ENCODE measurements around the gene TLN1. TPM values are rescaled to one million over a fixed set of nuclear protein-coding genes. Genes with fewer than 3 reads are reported as not detected.

The TLN1 gene
- polyA plus RNA-seq, 2 of the 4 experiments (the other 2 are of a cell fraction): 65.5 to 108 TPM

- TF ChIP-seq FOXS1 (CRISPR knock-in tag; IDR thresholded peaks at IDR 0.05) (no peak), POLR2A (IDR thresholded peaks at IDR 0.05; ENCODE audit: low read length) (no peak)
Measured at GRCh38 chr9:35649431-35650340, 82.3 kb downstream of the TLN1 start (continued).

Small RNAs within 50 kb of the gene (small RNA-seq; reads per million reads assigned to genes)
- gene MIR6853: 0 to 2.1 (median 0) reads per million in 6 experiments
- 0 reads per million in 6 experiments for gene RMRP
- 0 reads per million in 6 experiments for gene RN7SL22P

Other genes with a start within 250 kb of the TLN1 start
- 15.9 and 16.8 TPM in 2 replicates for gene RUSC2, start 242.1 kb downstream of the TLN1 start, polyA plus RNA-seq (2011; rRNA removed)
- gene RUSC2, start 242.1 kb downstream of the TLN1 start, polyA plus RNA-seq (2017; fragmentation: RNase III; extraction: RNeasy Plus Mini Kit Qiagen cat#74134 plus additional on column Dnase treatment): 21.0 to 21.6 TPM (median 21.2 TPM) in 3 replicates
- 16.5 and 17.4 TPM in 2 replicates for gene TESK1, start 126.9 kb downstream of the TLN1 start, polyA plus RNA-seq (2011; rRNA removed)
- 29.9 to 33.0 TPM (median 30.6 TPM) in 3 replicates for gene TESK1, start 126.9 kb downstream of the TLN1 start, polyA plus RNA-seq (2017; fragmentation: RNase III; extraction: RNeasy Plus Mini Kit Qiagen cat#74134 plus additional on column Dnase treatment)
- gene CD72, start 113.8 kb downstream of the TLN1 start, polyA plus RNA-seq (2011; rRNA removed): 0.87 and 1.2 TPM in 2 replicates
- 0.10 to 0.55 TPM (median 0.44 TPM) in 3 replicates for gene CD72, start 113.8 kb downstream of the TLN1 start, polyA plus RNA-seq (2017; fragmentation: RNase III; extraction: RNeasy Plus Mini Kit Qiagen cat#74134 plus additional on column Dnase treatment)
- not detected in 2 replicates for gene SIT1, start 81.3 kb downstream of the TLN1 start, polyA plus RNA-seq (2011; rRNA removed)
- not detected in 3 replicates for gene SIT1, start 81.3 kb downstream of the TLN1 start, polyA plus RNA-seq (2017; fragmentation: RNase III; extraction: RNeasy Plus Mini Kit Qiagen cat#74134 plus additional on column Dnase treatment)
- 80.2 and 257 TPM in 2 replicates for gene RMRP, start 74.2 kb downstream of the TLN1 start, polyA plus RNA-seq (2011; rRNA removed)
- 14.7 TPM in 1 of 3 replicates, not detected in the others for gene RMRP, start 74.2 kb downstream of the TLN1 start, polyA plus RNA-seq (2017; fragmentation: RNase III; extraction: RNeasy Plus Mini Kit Qiagen cat#74134 plus additional on column Dnase treatment)
- gene CCDC107, start 73.9 kb downstream of the TLN1 start, polyA plus RNA-seq (2011; rRNA removed): 11.0 and 13.3 TPM in 2 replicates
- gene CCDC107, start 73.9 kb downstream of the TLN1 start, polyA plus RNA-seq (2017; fragmentation: RNase III; extraction: RNeasy Plus Mini Kit Qiagen cat#74134 plus additional on column Dnase treatment): 20.4 to 21.9 TPM (median 20.7 TPM) in 3 replicates
- gene ARHGEF39, start 67.0 kb downstream of the TLN1 start, polyA plus RNA-seq (2011; rRNA removed): 17.6 and 21.4 TPM in 2 replicates
- 16.7 to 19.5 TPM (median 18.3 TPM) in 3 replicates for gene ARHGEF39, start 67.0 kb downstream of the TLN1 start, polyA plus RNA-seq (2017; fragmentation: RNase III; extraction: RNeasy Plus Mini Kit Qiagen cat#74134 plus additional on column Dnase treatment)
- 16.3 and 32.9 TPM in 2 replicates for gene CA9, start 58.3 kb downstream of the TLN1 start, polyA plus RNA-seq (2011; rRNA removed)
- gene CA9, start 58.3 kb downstream of the TLN1 start, polyA plus RNA-seq (2017; fragmentation: RNase III; extraction: RNeasy Plus Mini Kit Qiagen cat#74134 plus additional on column Dnase treatment): 2.5 to 5.6 TPM (median 4.5 TPM) in 3 replicates
- gene TPM2, start 42.3 kb downstream of the TLN1 start, polyA plus RNA-seq (2011; rRNA removed): 154 and 281 TPM in 2 replicates
- gene TPM2, start 42.3 kb downstream of the TLN1 start, polyA plus RNA-seq (2017; fragmentation: RNase III; extraction: RNeasy Plus Mini Kit Qiagen cat#74134 plus additional on column Dnase treatment): 956 to 1,105 TPM (median 1,022 TPM) in 3 replicates
- gene CREB3, start 471 bp upstream of the TLN1 start, polyA plus RNA-seq (2011; rRNA removed): 33.3 and 36.0 TPM in 2 replicates
- 51.3 to 54.0 TPM (median 51.7 TPM) in 3 replicates for gene CREB3, start 471 bp upstream of the TLN1 start, polyA plus RNA-seq (2017; fragmentation: RNase III; extraction: RNeasy Plus Mini Kit Qiagen cat#74134 plus additional on column Dnase treatment)
- gene GBA2, start 17.0 kb upstream of the TLN1 start, polyA plus RNA-seq (2011; rRNA removed): 40.0 and 47.4 TPM in 2 replicates
- gene GBA2, start 17.0 kb upstream of the TLN1 start, polyA plus RNA-seq (2017; fragmentation: RNase III; extraction: RNeasy Plus Mini Kit Qiagen cat#74134 plus additional on column Dnase treatment): 34.8 to 39.5 TPM (median 38.9 TPM) in 3 replicates
- gene RGP1, start 17.1 kb upstream of the TLN1 start, polyA plus RNA-seq (2011; rRNA removed): 16.6 and 20.2 TPM in 2 replicates
- gene RGP1, start 17.1 kb upstream of the TLN1 start, polyA plus RNA-seq (2017; fragmentation: RNase III; extraction: RNeasy Plus Mini Kit Qiagen cat#74134 plus additional on column Dnase treatment): 15.0 to 16.1 TPM (median 15.3 TPM) in 3 replicates
- 0.24 TPM in 1 of 2 replicates, not detected in the other for gene MSMP, start 22.1 kb upstream of the TLN1 start, polyA plus RNA-seq (2011; rRNA removed)
- gene MSMP, start 22.1 kb upstream of the TLN1 start, polyA plus RNA-seq (2017; fragmentation: RNase III; extraction: RNeasy Plus Mini Kit Qiagen cat#74134 plus additional on column Dnase treatment): not detected in 3 replicates
- gene NPR2, start 59.4 kb upstream of the TLN1 start, polyA plus RNA-seq (2011; rRNA removed): 18.8 and 22.8 TPM in 2 replicates
- gene NPR2, start 59.4 kb upstream of the TLN1 start, polyA plus RNA-seq (2017; fragmentation: RNase III; extraction: RNeasy Plus Mini Kit Qiagen cat#74134 plus additional on column Dnase treatment): 7.8 to 8.2 TPM (median 7.8 TPM) in 3 replicates
- 0.17 and 0.31 TPM in 2 replicates for gene SPAG8, start 80.1 kb upstream of the TLN1 start, polyA plus RNA-seq (2011; rRNA removed)
- gene SPAG8, start 80.1 kb upstream of the TLN1 start, polyA plus RNA-seq (2017; fragmentation: RNase III; extraction: RNeasy Plus Mini Kit Qiagen cat#74134 plus additional on column Dnase treatment): 0.45 to 0.71 TPM (median 0.54 TPM) in 3 replicates
- 46.9 and 47.3 TPM in 2 replicates for gene HINT2, start 82.8 kb upstream of the TLN1 start, polyA plus RNA-seq (2011; rRNA removed)
- gene HINT2, start 82.8 kb upstream of the TLN1 start, polyA plus RNA-seq (2017; fragmentation: RNase III; extraction: RNeasy Plus Mini Kit Qiagen cat#74134 plus additional on column Dnase treatment): 59.0 to 69.2 TPM (median 68.5 TPM) in 3 replicates
- gene FAM221B, start 96.5 kb upstream of the TLN1 start, polyA plus RNA-seq (2011; rRNA removed): not detected in 2 replicates
- gene FAM221B, start 96.5 kb upstream of the TLN1 start, polyA plus RNA-seq (2017; fragmentation: RNase III; extraction: RNeasy Plus Mini Kit Qiagen cat#74134 plus additional on column Dnase treatment): not detected in 3 replicates
- 1.8 and 2.0 TPM in 2 replicates for gene TMEM8B, start 97.0 kb upstream of the TLN1 start, polyA plus RNA-seq (2011; rRNA removed)
- gene TMEM8B, start 97.0 kb upstream of the TLN1 start, polyA plus RNA-seq (2017; fragmentation: RNase III; extraction: RNeasy Plus Mini Kit Qiagen cat#74134 plus additional on column Dnase treatment): 1.7 to 2.4 TPM (median 2.2 TPM) in 3 replicates
- not detected in 2 replicates for gene OR13J1, start 138.2 kb upstream of the TLN1 start, polyA plus RNA-seq (2011; rRNA removed)
- gene OR13J1, start 138.2 kb upstream of the TLN1 start, polyA plus RNA-seq (2017; fragmentation: RNase III; extraction: RNeasy Plus Mini Kit Qiagen cat#74134 plus additional on column Dnase treatment): not detected in 3 replicates
- 0.21 TPM in 1 of 2 replicates, not detected in the other for gene HRCT1, start 174.0 kb upstream of the TLN1 start, polyA plus RNA-seq (2011; rRNA removed)
- gene HRCT1, start 174.0 kb upstream of the TLN1 start, polyA plus RNA-seq (2017; fragmentation: RNase III; extraction: RNeasy Plus Mini Kit Qiagen cat#74134 plus additional on column Dnase treatment): 0.22 to 0.41 TPM in 2 of 3 replicates, not detected in the other
- gene SPAAR, start 177.3 kb upstream of the TLN1 start, polyA plus RNA-seq (2011; rRNA removed): 0.05 TPM in 1 of 2 replicates, not detected in the other
- not detected in 3 replicates for gene SPAAR, start 177.3 kb upstream of the TLN1 start, polyA plus RNA-seq (2017; fragmentation: RNase III; extraction: RNeasy Plus Mini Kit Qiagen cat#74134 plus additional on column Dnase treatment)
- gene OR2S2, start 226.0 kb upstream of the TLN1 start, polyA plus RNA-seq (2011; rRNA removed): not detected in 2 replicates
- not detected in 3 replicates for gene OR2S2, start 226.0 kb upstream of the TLN1 start, polyA plus RNA-seq (2017; fragmentation: RNase III; extraction: RNeasy Plus Mini Kit Qiagen cat#74134 plus additional on column Dnase treatment)

Measured in A549 (cell line).